ENCODE measurements around the gene AUTS2.

AUTS2 gene

DNA sequence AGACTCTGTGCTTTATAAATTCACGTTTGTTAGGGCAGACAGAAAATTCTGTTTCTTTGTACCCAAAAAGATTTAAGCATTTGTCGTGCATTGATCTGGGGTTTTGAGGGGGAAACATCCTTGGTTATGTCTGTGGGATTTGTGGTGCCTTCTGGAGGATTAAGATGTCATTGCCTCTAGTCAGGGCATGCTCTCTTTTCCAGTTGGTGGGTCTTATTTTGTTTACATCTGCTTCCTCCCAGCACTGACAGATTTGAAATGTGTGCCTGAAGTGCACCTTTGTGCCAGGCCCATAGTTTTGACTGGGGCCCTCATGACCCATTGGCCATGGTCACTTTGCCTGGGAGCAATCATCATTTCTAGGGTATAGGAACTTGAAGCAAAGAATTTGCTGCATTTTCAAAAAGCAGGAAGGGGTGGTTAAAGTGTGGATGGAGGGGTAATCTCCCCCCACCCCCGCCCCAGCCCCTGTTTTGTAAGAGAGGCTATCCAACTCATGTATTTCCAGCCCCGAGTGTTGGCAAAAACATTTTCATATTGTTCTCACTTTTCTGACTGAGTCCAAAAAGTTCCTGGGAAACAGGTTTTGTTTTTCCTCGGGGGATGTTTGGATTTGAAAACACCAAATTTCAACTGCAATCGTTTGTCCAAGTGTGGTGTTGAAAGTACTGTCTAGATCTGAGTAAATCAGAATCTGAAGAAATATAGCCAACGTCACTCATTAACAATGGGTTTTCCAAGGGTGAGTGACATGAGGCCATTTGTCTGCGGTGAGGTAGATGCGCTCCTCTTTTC, 1145.5 kb downstream of the AUTS2 start:
- DNase-seq (ENCODE audit: low read depth): no peak

DNA sequence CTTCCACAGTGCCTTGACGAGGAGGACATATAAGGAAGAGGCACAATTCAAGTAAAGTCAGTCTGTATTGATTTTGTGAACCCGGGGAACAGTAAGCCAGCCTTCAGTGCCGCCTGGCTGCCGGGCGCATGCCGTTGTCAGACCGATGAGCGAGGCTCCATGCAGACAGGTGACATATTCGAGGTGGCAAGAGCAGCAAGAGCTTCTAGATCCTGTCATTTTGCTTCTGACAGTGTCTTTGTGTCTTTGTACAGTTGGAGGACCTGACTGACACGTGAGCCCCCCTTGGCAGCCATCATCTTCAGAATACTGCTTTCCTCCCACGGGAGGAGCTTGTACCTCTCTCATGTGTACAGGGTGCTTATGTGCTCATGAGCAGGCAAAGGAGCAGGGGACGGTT, 1146.2 kb downstream of the AUTS2 start:
- DNase-seq (ENCODE audit: low read depth): no peak

DNA sequence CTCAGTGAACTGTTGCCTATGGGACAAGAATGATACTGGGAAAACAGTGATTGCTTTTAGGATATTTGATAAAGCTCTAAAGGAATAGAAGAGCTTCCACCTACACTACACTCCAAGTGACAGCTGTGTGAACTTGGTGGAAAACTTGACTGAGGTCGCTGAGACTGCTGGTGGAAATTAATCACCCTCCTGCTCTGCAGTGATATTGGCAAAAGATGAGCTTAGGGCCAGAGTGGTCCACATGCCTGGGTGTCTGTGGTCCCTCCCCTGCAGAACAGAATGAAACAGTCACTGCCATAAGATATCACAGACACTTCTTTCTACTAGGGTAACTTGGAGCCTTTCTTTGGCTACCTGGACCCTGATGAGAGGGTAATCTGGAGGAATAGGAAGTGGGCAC, 1151.6 kb downstream of the AUTS2 start:
- DNase-seq (ENCODE audit: low read depth): no peak

DNA sequence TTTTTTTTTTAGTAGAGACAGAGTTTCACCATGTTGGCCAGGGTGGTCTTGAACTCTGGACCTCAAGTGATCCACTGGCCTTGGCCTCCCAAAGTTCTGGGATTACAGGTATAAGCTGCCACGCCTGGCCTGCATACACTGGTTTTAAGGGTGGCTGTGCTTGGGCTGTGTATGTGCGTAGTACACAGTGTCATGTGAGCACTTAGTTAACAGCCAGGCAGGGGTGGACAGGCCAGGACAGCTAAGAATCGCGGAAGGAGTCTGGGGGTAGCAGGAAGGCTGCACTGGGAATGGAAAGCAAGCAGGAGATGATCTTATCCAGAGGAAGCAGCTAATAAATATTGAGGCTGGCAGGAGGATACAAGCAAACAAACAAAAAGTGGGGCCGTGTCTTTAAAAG, 1153.6 kb downstream of the AUTS2 start:
- DNase-seq (ENCODE audit: low read depth): no peak

DNA sequence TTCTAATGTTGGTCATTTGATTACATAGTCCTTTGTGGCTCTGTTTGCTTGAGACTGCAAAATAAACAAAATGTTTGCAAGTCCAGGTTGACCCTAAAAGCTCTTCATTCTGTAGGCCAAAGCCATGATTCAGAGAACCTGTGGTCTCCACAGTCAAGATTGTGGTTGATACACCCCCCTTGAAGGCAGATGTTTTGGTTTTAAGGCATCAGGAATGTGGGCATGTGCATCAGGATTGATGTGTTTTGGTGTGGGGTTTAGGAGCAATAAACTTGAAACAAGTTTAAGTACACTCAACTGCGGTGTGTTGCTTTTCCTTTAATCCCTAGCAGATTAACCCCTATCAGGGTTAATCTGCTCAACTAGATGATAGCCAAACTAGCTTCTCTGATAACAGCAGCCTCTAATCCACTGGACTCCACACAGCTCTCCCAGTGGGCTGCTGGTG, 1154.5 kb downstream of the AUTS2 start:
- DNase-seq (ENCODE audit: low read depth): no peak

DNA sequence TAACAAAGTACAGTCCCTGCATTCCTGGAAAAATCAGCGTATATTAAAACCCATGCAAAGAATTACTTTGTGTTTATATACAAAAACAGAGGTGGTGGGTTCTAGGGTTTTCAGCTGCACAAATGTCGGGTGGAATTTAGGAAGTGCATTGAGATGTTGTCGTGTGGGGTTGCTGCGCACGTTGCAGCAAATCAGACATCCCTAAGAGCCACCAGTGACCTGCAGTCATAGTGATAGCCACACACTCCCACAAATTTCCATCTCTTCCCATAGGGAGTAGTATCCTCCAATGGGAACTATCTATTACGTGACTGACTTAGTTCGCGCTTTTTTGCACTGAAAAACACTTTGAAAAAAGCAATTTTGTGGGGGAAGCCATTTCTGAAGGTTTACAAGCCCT, 1158.5 kb downstream of the AUTS2 start:
- DNase-seq (ENCODE audit: low read depth): no peak

DNA sequence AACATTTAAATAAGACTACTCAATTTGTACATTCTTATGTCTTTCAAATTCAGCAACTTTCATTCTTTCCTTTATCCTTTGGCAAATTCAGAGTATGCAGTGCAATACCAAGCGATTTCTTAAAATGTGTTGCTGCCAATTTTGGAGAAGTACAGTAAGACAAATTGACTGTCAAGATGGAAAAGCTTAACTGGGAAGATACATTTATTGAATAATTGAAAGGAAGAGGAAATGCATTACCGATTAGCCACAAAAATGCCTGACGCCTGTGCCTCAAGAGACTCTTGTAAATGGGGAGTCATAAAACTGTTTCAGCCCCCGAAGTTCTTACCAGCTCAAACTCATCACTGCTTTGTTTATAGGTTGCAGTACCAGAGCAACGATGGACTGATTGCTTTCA, 1160.4 kb downstream of the AUTS2 start:
- no peak for DNase-seq (ENCODE audit: low read depth)

DNA sequence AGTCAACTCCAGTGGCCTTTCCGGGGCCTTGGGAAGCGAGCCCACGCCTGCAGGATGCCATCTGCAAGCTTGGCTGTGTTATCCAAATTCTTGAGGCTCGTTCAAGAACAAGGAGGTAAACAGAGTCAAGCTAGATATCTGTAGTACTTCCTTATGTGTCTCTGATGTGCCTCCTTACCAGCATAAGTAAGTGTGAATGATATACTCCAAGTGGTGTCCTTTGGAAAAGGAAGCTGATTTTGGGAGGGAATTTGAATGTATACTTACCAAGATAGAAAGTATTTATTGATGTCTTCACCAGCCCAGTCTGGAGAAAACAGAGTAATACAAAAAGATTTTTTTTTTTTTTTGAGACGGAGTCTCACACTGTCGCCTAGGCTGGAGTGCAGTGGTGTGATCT, 1161.4 kb downstream of the AUTS2 start:
- no peak for DNase-seq (ENCODE audit: low read depth)

DNA sequence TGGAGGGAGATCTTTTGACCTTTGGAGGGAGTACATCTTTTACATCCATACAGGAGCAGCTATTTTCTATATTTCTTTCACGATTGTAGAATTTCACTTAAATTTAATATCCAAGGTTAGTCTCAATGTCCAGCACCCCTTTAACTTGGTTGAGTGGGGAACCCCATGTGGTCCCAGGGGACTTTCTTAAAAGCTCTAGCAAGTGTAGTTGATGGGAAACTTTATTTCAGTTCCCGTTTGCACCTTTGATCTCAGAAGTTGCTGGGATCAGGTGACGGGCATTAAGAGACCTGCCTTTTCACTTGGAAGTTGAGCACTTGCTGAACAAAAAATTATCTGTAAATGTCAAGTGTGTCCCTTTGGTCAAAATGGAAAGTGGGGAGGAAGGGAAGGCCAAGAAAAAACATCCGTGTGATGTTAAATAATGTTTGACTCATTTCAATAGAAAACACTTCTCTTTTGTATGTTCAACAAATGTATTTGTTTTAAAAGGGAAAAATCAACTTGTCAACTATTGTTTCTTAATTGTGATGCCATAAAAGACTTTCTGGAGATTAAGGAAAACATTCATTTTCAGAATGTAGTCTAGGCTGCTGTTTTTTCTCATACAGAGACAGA, 1163.5 kb downstream of the AUTS2 start:
- no peak for DNase-seq (ENCODE audit: low read depth)

DNA sequence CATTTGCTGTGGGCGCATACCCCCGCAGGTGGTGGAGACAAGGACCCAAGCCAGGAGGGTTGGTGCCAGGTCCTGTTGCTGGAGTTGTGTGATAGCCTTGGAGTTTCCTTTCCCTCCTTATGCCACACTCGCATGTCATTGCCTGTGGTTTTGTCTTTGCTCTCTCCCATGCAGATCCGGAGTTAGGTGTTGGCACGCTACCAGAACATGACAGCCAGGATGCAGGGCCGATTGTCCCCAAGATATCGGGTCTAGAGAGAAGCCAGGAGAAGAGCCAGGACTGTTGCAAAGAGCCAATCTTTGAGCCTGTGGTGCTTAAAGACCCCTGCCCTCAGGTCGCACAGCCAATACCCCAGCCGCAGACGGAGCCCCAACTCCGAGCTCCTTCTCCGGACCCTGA, 1164.4 kb downstream of the AUTS2 start:
- no peak for DNase-seq (ENCODE audit: low read depth)

DNA sequence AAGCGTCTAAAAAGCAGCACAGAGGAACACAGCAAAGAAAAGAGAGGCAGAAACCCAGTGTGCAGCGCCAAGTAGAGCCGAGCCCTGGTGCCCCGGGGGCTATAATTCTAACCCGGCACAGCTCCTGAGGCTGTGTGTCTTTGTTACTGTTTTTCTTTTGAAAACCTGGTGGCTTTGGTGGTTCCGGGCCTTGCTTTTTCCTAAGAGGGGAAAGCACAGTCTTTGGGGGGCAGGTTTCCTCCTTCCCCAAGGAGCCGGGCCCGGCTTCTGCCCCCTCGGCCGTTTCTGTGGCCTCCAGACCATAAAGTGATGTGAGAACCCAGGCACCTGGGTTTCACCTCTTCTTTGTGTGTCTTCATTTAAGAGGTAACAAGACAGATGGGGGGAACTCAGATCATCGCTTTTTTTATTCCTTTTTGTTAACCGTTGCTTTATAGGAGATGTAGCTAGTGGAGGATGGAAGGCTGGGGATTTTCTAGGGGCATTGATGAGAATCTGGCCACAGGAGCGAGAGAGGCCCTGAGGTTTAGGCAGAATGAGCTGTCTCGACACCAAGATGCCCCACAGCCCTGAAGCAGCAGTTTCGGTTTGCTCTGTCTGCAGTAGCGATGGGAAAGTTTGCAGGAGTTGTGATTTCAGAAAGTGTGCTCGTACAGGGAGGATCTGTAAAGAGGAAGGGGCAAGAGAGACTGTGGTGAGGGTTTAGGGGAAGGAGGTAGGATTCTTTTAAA, 1165.9 kb downstream of the AUTS2 start:
- no peak for DNase-seq (ENCODE audit: low read depth)

DNA sequence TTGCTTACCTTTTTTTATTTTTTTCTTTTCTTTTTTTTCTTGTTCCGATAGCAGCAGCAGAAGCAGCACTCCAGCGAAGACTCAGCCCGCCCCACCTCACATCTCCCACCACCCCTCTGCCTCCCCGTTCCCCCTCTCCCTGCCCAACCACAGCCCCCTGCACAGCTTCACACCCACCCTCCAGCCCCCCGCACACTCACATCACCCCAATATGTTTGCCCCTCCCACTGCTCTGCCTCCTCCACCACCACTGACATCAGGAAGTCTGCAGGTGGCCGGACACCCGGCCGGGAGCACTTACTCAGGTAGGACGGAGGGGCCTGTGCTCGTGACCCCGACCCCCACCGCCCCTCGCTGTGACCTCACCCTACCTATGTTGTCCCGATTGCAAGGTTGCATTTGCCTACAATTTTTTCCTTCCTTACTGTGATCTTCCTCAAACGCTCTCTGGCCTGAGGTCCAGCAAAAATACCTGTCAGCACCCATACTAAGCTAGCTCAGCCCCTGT, 1166.5 kb downstream of the AUTS2 start:
- no peak for DNase-seq (ENCODE audit: low read depth)

DNA sequence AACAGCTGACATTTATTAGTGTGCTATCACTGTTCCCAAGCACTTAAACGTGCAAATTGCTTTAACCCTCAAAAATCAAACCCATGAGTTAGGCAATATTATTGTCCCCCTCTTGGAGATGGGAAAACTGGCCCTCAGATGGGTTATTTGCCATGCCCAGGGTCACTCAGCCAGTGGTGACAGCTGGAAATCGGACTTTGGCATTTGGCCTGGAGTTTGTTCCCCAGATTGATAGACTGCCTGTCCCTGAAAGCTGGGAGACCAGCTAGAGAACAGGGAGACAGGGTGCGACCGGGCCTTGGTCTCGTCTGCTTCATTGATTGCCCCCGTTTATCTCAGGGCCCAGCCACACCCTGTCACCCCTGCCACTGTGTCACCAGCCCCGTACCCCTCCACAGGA, 1167.4 kb downstream of the AUTS2 start:
- no peak for DNase-seq (ENCODE audit: low read depth)

DNA sequence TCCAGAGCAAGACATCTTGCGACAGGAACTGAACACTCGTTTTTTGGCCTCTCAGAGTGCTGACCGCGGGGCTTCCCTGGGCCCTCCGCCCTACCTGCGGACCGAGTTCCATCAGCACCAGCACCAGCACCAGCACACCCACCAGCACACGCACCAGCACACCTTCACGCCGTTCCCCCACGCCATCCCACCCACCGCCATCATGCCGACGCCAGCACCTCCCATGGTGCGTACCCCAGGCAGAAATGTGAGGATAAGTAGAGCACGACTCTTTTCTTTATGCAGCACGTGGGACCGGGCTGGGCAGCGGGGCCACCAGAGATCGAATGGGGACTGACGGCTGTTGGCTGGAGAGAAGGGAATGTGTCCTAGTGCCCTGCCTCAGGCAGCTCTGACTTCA, 1167.8 kb downstream of the AUTS2 start:
- no peak for DNase-seq (ENCODE audit: low read depth)

DNA sequence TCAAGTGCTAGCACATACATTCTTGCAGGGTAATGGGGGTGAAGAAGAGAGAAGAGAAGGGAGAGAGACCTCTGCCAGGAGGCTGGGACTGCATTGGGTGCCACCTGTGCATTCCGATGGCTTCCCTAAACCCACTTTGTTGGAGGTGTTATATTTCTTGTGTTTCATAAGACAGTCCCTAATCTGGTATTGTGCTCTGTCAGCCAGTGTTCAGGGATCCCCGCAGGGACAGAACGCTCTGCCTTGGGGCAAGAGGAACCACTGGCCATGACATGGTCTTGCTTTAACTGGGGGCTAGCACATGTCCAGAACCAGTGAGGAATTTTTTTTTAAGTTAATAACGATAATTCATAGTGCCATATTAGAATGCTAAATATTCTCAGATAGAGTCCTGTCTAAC, 1168.4 kb downstream of the AUTS2 start:
- no peak for DNase-seq (ENCODE audit: low read depth)

DNA sequence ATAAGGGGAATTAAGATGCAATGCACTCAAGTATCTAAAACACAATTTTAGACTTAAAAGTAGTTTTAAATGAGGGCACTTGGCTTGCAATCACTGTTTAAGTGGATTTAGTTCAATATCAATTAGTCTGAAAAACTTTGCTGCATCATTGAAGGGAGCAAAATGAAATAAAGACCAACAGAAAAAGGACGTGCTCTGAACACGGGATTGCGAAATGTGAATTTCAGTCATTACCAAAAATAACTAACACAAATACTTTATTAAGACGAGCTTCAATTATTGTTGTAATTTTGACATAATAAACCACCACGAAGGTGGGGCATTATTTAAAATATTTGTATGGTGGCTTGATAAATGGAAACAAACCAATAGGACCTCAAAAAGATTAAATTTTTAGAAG, 1171.9 kb downstream of the AUTS2 start:
- no peak for DNase-seq (ENCODE audit: low read depth)

DNA sequence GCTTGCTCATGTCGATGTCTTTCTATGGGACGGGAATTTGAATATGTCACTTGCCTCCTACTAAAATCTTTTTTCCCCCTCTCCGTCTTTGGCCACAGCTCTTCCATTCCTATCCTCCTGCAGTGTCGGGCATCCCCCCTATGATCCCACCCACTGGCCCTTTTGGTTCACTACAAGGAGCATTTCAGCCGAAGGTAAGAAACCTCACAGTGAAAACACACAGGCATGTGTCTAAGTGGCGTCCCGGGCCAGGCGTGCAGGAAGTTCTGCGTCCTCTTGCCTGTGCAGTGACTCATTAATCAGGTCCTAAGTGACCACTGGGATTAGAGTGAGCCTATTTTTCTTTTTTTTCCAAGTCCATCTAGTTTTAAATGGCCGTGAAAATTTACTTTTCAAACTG, 1173.2 kb downstream of the AUTS2 start:
- no peak for DNase-seq (ENCODE audit: low read depth)

DNA sequence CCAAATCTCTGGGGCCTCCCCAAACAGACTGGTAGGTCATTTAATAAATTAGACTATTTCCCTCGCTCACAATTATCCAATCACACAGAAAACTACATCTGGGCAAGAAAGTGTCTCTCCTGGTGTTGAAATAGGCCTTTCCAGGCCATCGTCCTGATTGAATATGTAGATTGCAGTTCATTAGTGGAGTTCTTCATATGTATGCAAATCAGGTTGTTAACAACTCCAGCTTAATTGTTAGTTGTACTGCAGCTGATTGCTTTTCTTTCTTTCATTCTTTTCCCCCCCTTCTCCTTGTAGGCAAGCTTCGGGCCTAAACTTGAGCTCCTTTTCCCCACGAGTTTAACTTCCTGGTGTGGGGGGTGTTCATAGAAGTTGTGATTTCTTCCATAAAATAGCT, 1174.6 kb downstream of the AUTS2 start:
- no peak for DNase-seq (ENCODE audit: low read depth)

DNA sequence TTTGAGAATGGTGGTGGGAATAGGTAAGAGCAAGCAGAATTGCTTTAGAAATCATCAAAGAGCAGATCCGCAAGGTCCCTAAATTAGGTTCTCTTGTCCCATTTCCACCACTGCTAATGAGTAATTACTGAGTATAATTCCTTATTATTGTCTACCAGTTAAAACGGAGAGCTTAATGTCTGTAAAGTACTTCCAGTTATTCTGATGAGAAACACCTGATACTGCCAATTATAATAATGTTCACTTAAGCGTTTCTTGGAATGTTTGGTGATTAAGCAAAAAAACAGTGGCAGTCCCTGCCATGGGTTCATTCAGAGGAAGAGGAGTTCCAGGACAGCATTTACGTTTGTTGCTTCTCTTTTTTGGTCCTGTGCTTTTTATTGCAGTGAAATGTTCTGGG, 1175.1 kb downstream of the AUTS2 start:
- DNase-seq (ENCODE audit: low read depth): no peak

DNA sequence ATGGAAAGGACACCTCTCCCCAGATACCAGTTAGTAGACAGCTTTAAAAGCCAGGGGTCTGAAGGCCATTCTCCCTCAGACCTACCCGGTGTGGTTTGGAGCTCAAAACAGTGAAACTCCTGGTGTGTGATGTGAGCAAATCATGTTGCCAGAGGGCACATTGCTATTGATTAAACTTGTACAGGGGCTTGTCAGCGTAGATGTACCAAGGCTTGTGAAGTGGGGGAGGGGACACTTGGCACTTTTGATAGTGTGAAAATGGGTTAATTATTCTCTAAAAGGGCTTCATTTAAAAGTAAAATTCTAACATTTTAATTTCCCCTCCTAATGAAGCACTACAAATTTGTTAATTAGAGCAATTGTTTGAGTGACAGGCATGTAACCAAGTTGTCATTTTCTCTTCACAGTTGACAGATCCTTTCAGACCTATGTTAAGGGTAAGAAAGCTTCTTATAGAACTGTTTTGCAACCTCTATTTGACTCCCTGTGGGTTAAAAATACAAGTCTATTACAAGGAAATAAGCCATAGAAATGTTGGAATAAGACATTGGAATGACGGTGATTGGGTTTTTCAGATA, 1176.8 kb downstream of the AUTS2 start:
- no peak for DNase-seq (ENCODE audit: low read depth)

DNA sequence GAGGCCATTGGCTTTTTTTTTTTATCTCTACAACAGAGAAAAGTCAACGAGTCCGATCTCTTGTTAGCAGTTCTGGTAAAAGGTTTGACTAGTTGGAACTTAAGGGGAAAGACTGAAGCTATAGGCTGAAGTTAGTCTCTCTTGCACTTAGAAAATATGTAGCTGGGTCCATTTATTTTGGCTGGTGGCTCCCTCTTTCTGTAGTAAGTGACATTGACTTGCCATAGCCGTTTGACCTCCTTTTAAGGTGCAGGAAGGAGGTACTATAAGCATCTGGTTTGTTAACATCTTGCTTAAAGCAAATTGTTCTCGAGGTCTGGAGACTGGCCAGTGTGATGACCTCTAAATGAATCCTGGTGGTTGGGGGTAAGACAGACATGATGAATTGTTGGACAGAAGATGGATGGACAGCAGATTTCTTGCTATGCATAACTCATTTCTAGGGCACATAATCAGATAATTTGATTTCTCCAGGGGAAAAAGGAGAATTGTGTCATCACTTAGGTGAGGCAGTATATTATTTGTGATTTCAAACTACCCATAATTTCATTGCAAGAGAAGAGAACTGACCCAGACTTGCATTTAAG, 1177.4 kb downstream of the AUTS2 start:
- DNase-seq (ENCODE audit: low read depth): no peak

DNA sequence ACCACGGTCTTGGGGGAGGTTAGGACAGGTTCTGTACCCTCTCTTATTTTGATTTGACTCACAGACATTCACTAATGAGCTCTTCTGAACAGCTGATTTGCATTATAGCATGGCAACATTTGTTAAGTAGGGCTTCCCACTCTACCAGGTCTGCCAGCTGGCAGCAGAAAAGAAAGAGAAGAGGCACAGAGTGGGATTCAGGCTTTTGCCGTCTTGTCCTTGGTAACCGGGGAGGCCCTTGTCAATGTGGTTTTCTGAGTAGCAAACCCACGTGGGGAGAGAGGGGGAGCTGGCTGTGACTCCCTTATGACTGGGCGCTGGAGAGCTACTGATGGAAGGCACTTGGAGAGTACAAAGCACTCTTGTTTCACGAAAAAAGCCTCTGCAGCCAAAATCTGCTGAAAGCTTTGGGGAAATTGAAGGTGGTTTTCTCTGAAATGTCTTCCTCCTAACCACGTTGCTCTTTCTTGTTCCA, 1178.4 kb downstream of the AUTS2 start:
- DNase-seq (ENCODE audit: low read depth): no peak
